Keratinocyte (primary cell): ENCODE results near the gene PDGFRA. TPM values are rescaled to one million over a fixed set of nuclear protein-coding genes. Genes with fewer than 3 reads are reported as not detected.

Source experiments
- DNase-seq: peaks from one replicate; pipeline ENCODE4 v3.0.0-alpha.2; 2011; ENCODE audit warnings: low read depth, missing footprints, low spot score
- FAIRE-seq: peaks from 2 replicates; lab custom pipeline; 2011; peaks lifted over from hg19 to GRCh38; lab: Jason Lieb, UNC
- H2AFZ ChIP-seq: 2 replicates; pipeline ENCODE4 v1.6.0; 2012; ENCODE audit warnings: low read length, control low read depth, inconsistent platforms; ENCODE audit not compliant: control insufficient read depth
- H3K27ac ChIP-seq: 2 replicates; pipeline ENCODE4 v1.5.1; 2011; ENCODE audit warnings: low read length; ENCODE audit not compliant: control insufficient read depth, insufficient read depth
- H3K27me3 ChIP-seq: 3 replicates; pipeline ENCODE4 v1.6.0; 2011; ENCODE audit warnings: low read length; ENCODE audit not compliant: control insufficient read depth, insufficient read depth; ENCODE audit errors: extremely low read depth
- H3K36me3 ChIP-seq, 2 experiments: 2 replicates in 1 of 2; 3 replicates in 1 of 2; pipeline ENCODE4 v1.5.1; 2011; ENCODE audit warnings: low read length in 2 of 2, mild to moderate bottlenecking in 1 of 2; ENCODE audit not compliant: control insufficient read depth in 2 of 2, insufficient read depth in 2 of 2; ENCODE audit errors: extremely low read depth in 1 of 2
- H3K4me1 ChIP-seq: 3 replicates; pipeline ENCODE4 v1.5.1; 2011; ENCODE audit warnings: low read length; ENCODE audit not compliant: control insufficient read depth, insufficient read depth; ENCODE audit errors: extremely low read depth
- H3K4me2 ChIP-seq: 3 replicates; pipeline ENCODE4 v1.6.0; 2011; ENCODE audit warnings: low read depth, low read length; ENCODE audit not compliant: control insufficient read depth, insufficient read depth; ENCODE audit errors: extremely low read depth
- H3K4me3 ChIP-seq, 3 experiments: fragments of 200-600 bp in 1 of 3; sonication (generic) in 1 of 3; 2 replicates in 2 of 3; 3 replicates in 1 of 3; pipeline ENCODE4 v1.5.1; 2011 to 2016; ENCODE audit warnings: low read length in 3 of 3, mild to moderate bottlenecking in 3 of 3, control low read depth in 2 of 3, inconsistent platforms in 1 of 3, low read depth in 1 of 3, mixed read lengths in 1 of 3, mixed run types in 1 of 3, moderate library complexity in 1 of 3; ENCODE audit not compliant: control insufficient read depth in 2 of 3, insufficient read depth in 2 of 3; ENCODE audit errors: extremely low read depth in 1 of 3
- H3K79me2 ChIP-seq: 2 replicates; pipeline ENCODE4 v1.6.0; 2012; ENCODE audit warnings: low read length; ENCODE audit not compliant: control insufficient read depth, insufficient read depth
- H3K9ac ChIP-seq: 3 replicates; pipeline ENCODE4 v1.6.0; 2011; ENCODE audit warnings: low read length; ENCODE audit not compliant: control insufficient read depth, insufficient read depth; ENCODE audit errors: extremely low read depth
- H3K9me1 ChIP-seq: 3 replicates; pipeline ENCODE4 v1.6.0; 2011; ENCODE audit warnings: low read length; ENCODE audit not compliant: control insufficient read depth, insufficient read depth; ENCODE audit errors: extremely low read depth
- H3K9me3 ChIP-seq: 2 replicates; pipeline ENCODE4 v1.5.1; 2012; ENCODE audit warnings: low read depth, low read length; ENCODE audit not compliant: control insufficient read depth
- H4K20me1 ChIP-seq: 3 replicates; pipeline ENCODE4 v1.6.0; 2011; ENCODE audit warnings: low read length; ENCODE audit not compliant: control insufficient read depth, insufficient read depth; ENCODE audit errors: extremely low read depth
- CTCF ChIP-seq, 3 experiments: IDR thresholded peaks in 1 of 3; conservative IDR thresholded peaks in 1 of 3; optimal IDR thresholded peaks in 1 of 3; 2 replicates in 2 of 3; 3 replicates in 1 of 3; pipeline versions ENCODE3 to v1.5.1; 2011; ENCODE audit warnings: low read length in 3 of 3, mild to moderate bottlenecking in 3 of 3, moderate library complexity in 2 of 3, control low read depth in 1 of 3, inconsistent platforms in 1 of 3; ENCODE audit not compliant: insufficient read depth in 2 of 3; ENCODE audit errors: extremely low read depth in 1 of 3
- EZH2 ChIP-seq: IDR thresholded peaks from one replicate; pipeline ENCODE4 v1.6.1; 2012; ENCODE audit warnings: inconsistent platforms, mild to moderate bottlenecking, low read length, moderate library complexity
- dilution Hi-C: fragments of 300-500 bp; cut with MboI; formaldehyde crosslinking; loops from one replicate; pipeline ENCODE4 v1.7.0; 2020; ENCODE audit warnings: low sequenced_read_pairs; ENCODE audit not compliant: extremely low pct_ligation_motif_present
- polyA plus RNA-seq, 5 experiments: library from polyadenylated mRNA; depleted of rRNA in 3 of 5; stranded (reverse) in 3 of 5; stranded (forward) in 1 of 5; unstranded in 1 of 5; fragments of >200 nt; gene quantifications; 1 replicate in 1 of 5; 2 replicates in 3 of 5; 3 replicates in 1 of 5; pipeline versions ENCODE4 v1.2.1 to v1.2.3, GENCODE V29; 2011 to 2012; ENCODE audit warnings: missing spikeins in 2 of 5, low read depth in 1 of 5, low replicate concordance in 1 of 5

The PDGFRA gene
- polyA plus RNA-seq, 1 donor (not counting 4 experiments of a cell fraction or from before 2014, with no cell fraction given): 0.22 TPM

GRCh38 chr4:54231419-54231767, 2.3 kb downstream of the PDGFRA start:
- DNase-seq (no peak), FAIRE-seq (no peak)
- H3K4me2 ChIP-seq: peak overlapping the region; percentile 71
- H3K27me3 ChIP-seq: peaks cover 64% of the 10 kb centered on the region
- no peaks in the 10 kb centered on the region for H3K9me1 ChIP-seq
- no peak overlapping the region for H3K9ac ChIP-seq
- no peaks in the 10 kb centered on the region for H4K20me1 ChIP-seq
- no peak for TF ChIP-seq EZH2
- no peak for TF ChIP-seq CTCF (optimal IDR thresholded peaks at IDR 0.05 in 1 of 3, IDR thresholded peaks at IDR 0.05 in 1 of 3, conservative IDR thresholded peaks at IDR 0.05 in 1 of 3; ENCODE audit: extremely low read depth in 1 of 3, insufficient read depth in 2 of 3, low read length in 3 of 3)
- no peak overlapping the region for H3K4me3 ChIP-seq
- no peak overlapping the region for H3K27ac ChIP-seq
- no peaks in the 10 kb centered on the region for H3K9me3 ChIP-seq
- dilution Hi-C loops: no loop called here
- peaks cover 41% of the 10 kb centered on the region for H3K4me1 ChIP-seq
- no peak overlapping the region for H2AFZ ChIP-seq
- H3K79me2 ChIP-seq: no peaks in the 10 kb centered on the region
- H3K36me3 ChIP-seq: no peaks in the 10 kb centered on the region

DNA sequence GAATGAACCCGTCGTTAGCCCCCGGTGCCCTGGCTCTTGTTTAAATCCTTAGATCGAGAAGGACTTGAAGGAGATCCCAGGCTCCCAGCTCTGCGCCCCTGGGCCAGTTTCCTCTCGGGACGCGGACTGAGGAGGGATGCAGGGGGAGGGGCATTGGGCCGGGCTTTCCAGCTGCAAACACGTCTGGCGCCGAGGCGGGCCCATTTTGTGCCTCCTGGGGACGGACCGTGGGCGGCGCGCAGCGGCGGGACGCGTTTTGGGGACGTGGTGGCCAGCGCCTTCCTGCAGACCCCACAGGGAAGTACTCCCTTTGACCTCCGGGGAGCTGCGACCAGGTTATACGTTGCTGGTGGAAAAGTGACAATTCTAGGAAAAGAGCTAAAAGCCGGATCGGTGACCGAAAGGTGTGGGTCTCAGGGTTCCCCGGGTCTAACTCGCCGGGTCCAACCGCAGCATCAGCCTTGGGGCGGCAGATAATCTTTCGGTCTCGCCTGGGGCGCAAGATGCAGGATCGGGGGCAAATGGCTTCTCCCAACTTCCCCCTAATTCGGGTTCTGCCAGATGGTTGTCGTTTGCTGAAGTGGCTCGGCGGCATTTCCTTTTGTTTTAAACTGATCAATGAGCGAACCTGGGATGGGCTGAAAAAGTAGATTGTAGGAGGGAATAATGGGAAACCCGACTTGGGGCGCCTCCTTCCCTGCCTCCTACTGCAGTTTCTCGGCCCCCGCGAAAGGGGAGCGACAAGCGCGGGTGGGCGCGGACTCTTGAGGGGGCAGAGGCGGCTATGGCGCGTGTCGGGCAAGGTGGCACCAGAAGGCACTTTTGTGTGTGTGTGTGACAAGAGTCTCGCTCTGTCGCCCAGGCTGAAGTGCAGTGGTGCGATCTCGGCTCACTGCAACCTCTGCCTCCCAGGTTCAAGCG, 2.9 kb downstream of the PDGFRA start:
- TF ChIP-seq CTCF (optimal IDR thresholded peaks at IDR 0.05 in 1 of 3, IDR thresholded peaks at IDR 0.05 in 1 of 3, conservative IDR thresholded peaks at IDR 0.05 in 1 of 3; ENCODE audit: extremely low read depth in 1 of 3, insufficient read depth in 2 of 3, low read length in 3 of 3) (no peak), EZH2 (peak; percentile 32)
- Histone ChIP-seq H3K9me3 (no peaks in the 10 kb centered on the region), H3K4me2 (peak overlapping the region; percentile 71), H3K27me3 (peaks cover 58% of the 10 kb centered on the region), H4K20me1 (no peaks in the 10 kb centered on the region), H3K36me3 (no peaks in the 10 kb centered on the region), H3K9ac (no peak overlapping the region), H2AFZ (no peak overlapping the region), H3K27ac (no peak overlapping the region), H3K4me3 (peak overlapping the region in 2 of 3 experiments; percentile 40 to 49), H3K79me2 (no peaks in the 10 kb centered on the region), H3K4me1 (peaks cover 35% of the 10 kb centered on the region), H3K9me1 (no peaks in the 10 kb centered on the region)
- dilution Hi-C loops: no loop called here
- FAIRE-seq: no peak
- no peak for DNase-seq
